ENCODE data around the gene SATB2.

GRCh38 chr2:199329031-199329430 is 128.7 kb downstream of the SATB2 start:
- TF ChIP-seq CTCF (IDR thresholded peaks at IDR 0.05) (no peak), POLR2A (IDR thresholded peaks at IDR 0.05) (no peak), POLR2AphosphoS5 (IDR thresholded peaks at IDR 0.05; ENCODE audit: insufficient read depth in 1 of 2, low read depth in 1 of 2) (no peak)
